Stimulated activated CD8-positive, alpha-beta memory T cell treated with anti-CD3 and anti-CD28 coated beads, Interleukin-15, amount 100 ng/mL, for 1 hour (primary cell): ENCODE data around the gene SLC25A26.
A peak's percentile ranks its signal among the peaks of the same experiment; 100 is the strongest.

Source experiments
- DNase-seq: peaks from one replicate; pipeline ENCODE4 v3.0.0-alpha.2; 2020; ENCODE audit warnings: low read depth

SLC25A26 gene

DNA sequence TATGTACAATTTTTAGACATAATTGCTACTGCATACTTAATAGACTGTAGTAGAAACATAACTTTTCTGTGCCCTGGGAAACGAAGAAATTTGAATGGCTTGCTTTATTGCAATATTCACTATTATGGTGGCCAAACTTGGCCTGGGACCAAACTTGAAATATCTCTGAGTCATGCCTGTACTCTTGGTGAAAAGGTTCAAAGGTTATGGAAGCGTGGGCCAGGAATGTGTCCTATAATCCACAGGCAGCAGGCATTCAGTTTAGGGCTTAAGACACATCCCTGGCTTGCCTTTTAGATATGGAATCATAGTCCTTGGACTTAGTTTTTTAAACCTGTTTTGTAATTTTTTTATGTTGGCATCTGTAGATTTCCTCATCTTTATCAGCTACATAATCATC, 155.8 kb downstream of the SLC25A26 start:
- DNase-seq, result no peak

DNA sequence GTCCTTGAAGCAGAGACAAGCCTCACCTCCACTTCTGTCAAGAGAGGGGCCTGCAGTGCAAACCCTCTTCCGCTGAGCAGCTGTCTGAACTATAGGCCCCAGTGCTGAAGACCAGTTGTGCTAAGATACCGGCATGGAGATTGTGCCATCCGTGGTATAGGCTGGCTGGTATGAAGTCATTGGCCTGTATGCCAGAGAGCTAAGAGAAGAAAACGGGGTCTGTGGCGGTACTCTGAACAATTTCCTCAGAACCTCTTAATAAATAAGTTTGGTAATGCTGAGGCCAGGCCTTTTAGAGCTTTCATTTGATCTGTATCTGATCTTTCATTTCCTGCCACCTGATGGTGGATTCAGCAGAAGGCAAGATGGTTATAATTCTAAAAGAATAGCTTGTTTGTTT, 157.0 kb downstream of the SLC25A26 start:
- DNase-seq, result no peak

DNA sequence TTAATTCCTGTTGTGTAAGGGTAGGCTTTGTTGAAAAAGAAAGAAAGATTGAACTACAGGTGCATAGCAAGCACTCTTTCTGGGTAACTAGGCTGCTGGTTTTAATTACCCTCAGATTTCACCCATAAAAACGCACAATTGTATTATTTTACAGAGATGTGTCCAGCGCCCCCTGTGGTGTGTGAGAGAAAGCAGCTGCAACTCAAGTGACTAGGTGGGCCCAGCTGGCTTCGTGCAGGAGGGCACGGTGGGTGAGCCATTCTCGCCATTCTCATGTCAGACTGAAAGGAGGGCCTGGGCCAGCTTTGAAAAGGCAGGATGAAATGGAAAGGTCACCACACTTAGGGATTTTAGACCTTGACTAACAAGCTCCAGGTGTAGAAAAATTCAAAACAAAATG, 157.5 kb downstream of the SLC25A26 start:
- no peak for DNase-seq

DNA sequence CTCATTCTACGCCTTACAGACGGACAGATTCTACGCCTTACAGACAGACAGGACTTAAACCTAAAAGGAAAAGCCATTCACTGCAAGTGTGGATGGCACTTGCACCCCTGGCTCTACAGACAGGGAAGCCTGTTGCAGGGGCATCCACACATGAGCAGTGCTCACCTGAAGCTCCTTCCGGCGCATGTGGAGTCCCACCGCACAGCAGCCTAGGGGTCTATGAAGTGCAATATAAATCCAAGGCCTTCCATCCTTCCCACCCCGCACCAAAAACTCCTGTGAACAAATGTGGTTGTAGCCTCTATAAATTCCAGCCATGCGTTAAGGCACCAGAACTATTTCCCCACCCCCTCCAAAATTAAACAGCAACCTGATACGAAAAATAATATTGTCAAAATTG, 158.8 kb downstream of the SLC25A26 start:
- no peak for DNase-seq

DNA sequence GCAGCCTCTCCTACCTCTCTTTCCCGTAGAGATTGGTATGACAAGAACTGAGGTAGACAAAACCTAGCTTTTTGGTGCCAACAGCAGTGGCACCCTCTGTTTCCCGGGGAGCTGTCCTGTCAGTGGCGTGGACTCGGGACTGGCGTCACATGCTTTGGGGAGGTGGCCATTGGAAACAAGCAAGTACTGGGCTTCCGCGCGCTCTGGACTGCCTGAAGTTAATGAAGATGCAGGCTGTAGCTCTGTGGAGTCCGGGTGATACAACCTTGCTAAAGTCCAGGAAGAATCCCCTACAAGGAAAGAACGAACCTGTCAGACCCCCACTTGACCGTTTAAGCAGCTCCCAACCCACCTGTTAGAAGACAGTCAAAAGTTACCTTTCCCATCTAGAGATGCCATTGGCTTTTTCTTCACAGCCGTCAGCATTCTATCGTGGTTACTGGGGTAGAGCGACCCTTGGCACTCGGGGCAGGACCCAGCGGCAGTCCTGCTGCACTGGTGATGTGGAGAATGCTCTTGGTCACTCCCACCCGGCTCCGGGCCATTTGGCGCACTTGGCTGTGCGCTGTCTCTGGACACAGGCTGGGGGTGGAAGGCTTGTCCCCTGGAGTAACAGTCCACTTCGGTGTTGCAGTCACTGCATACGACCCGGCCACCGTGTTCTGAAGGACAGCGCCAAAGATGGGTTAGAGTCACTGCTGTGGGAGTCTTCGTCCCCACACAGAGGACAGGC, 159.6 kb downstream of the SLC25A26 start:
- no peak for DNase-seq

DNA sequence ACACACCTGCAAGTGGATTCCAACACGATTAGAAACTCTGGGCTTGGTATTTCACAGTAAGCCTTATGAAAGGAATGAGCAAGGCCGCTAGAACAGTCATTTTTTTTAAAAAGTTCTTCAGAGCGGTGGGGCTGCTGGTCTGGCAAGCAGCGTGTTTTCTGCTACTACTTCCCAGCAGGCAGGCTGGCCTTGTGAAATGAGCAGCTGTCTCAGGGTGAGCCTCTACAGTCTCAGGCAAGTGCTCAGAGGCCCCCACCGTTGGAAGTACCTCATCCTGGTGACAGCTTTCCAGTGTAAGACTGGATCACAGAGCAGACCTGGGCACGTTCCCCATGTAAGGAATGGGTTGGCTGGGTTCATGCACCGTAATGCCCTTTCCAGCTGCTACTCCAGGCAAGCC, 160.8 kb downstream of the SLC25A26 start:
- no peak for DNase-seq

DNA sequence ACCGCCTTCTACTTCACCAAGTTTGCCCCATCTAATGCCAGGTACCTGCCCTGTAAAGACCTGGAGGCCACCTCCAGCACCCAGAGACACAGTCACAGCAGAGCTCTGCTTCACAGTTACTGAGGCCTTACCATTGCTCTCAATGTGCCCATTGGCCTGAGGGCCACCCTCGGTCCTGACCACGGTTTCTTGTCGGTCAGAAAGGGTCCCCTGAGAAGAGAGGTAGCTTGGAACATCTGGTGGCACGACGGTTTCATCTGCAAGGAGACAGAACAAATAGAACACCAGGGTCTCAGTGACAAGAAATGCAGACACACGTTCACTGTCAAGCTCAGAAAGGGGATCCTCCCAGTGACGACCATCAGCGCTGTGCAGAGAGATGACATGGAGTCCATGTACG, 161.3 kb downstream of the SLC25A26 start:
- no peak for DNase-seq

DNA sequence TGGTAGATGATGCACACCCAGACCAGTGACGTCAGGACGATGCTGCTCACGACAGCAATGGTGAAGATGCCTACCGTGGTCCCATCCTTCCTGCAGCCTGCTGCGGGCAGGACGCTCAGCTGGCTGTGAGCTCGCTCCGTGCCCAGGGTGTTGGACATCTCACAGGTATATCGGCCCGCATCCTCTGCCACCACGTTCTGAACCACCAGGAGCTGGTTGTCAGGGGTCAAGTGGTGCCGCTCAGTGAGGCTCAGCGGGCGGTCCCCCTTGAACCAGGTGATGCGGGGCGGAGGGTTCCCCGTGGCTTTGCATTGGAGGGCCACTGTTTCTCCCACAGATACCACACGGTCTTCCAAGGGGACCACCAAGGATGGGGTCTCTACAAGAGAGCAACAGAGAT, 162.2 kb downstream of the SLC25A26 start:
- DNase-seq, result no peak

DNA sequence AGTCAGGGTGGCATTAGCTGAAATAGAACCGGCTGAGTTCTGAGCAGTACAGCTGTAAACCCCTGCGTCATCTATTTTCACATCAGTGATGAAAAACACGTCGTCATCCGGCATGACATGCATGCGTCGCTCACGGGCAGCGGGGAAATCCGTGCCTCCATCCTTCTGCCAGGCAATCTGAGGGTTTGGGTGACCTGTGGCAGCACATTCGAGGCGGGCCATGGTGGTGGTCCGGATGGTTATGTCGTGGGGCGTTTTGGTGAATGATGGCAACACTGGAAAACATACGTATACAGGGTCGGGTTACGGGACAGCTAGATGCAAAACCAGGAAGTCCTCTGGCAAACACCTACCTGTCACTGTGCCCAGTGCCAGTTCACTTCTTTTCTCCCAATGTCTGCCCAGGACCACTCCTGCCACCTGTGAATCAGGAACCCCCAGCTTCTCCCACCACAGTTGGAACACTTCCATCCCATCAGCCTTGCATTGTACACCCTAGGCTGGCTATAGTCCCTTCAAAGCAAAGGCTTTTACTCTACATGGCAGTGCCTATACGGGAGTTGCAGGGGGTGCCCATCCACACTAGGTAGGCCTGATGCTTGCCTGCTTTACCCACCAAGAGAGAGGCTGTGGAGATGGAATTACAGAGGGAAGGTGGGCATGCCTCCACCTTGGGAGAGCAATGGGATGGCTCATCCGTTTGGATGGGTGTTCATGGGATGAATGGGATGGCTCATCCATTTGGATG, 163.4 kb downstream of the SLC25A26 start:
- no peak for DNase-seq

DNA sequence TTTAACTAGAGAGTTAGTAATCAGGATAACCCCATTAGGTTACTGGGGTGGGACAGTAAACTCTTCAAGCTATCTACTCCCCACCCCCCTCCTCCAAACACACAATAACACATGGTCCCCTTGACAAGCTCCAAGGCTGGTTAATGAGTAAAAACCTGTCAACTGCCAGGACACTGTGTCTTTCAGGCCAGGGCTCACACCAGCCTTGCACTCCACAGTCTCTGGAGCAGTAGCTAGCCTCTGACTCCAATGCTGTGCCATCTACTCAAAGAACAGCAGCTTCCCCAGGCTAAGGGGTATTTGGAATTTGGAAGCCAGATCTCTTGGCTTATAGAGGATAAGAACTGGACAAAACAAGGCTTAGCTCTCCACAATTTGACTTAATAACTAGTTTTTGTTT, 164.3 kb downstream of the SLC25A26 start:
- no peak for DNase-seq

DNA sequence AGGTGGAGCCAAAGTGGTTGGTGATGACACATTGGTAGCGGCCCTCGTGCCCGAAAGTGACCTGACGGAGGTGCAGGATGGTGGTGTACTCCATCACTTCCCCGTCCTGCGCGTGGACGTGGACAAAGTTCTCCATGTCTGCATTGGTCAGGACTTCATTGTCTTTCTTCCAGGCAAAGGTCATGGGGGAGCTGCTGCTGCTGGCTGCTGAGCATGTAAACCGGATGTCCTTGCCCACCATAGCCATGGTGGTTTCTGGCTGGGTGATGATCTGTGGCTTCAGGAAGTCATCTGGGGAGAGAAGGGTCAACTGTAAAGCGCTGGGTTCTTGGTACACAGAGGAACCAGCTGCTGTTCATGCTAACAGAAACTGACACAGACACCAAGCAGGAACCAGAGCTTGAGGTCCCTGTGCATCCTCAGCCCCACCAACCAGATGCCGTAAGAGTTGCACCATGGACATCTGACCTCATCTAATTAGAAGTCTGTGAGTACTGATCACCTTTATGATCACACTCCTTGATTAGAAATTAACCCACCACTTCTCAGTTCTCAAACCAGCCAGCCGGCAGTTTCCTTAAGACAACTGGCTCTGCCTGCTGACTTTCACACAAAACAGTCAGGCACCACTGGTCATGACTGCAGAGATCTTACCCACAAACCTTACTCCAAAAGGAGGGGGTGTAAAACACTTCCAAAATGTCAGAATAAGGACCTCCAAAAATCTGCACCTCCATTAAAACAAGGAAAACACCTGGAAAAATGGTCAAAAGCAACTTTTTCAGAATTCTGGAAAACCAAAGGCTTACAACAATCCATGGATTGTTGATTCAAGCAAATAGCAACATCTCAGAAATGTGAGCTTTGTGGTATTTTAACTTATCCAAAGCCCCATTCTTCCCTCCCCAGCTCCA, 165.5 kb downstream of the SLC25A26 start:
- DNase-seq, result no peak

DNA sequence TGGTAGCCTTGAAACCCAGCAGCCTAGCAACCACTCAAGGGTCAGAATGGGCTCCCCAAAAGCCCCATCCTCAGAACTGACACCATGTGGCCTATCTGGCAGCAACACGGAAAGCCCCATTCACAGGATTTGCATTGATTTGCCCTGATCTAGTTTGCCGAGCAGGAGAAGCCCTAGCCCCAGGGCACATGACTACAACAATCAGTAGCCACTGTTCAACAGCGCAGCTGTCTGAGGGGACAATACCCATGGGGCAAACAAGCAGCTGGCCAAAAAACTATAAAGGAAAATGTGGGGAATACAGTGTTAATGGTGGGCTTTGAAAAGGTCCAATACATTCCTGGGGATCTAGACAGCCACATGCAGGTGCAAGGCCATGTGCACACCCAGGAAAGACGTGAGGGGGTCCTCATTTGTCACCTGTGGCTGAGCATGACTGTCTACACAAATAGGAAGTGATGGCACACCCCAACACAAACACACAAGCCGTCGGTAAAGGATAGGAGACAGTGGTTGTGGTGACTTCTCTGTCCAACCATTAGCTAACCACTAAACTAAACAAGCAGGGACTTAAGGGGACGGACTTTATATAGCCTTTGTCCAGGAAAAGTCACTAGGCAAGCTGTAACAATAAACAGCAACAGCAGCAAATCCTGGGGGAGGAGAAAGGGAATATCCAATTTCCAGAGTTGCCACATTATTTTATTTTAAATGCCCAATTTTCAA, 166.3 kb downstream of the SLC25A26 start:
- DNase-seq, result no peak

DNA sequence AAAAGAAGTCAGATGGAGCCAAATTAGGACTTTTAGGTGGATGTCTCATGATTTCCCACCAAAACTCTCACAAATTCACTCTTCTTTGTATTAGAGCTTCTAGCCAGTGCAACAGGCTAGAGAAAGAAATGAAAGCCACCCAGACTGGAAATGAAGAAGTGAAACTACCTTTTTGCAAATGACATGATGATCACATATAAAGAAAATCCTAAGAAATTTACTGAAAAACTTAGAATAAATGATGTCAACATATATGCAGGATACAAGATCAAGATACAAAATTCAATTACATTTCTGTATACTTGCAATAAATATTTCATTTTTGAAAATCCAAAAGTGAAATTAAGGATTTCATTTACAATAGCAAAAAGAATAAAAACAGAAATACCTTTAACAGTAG, 169.2 kb downstream of the SLC25A26 start:
- DNase-seq, result no peak

DNA sequence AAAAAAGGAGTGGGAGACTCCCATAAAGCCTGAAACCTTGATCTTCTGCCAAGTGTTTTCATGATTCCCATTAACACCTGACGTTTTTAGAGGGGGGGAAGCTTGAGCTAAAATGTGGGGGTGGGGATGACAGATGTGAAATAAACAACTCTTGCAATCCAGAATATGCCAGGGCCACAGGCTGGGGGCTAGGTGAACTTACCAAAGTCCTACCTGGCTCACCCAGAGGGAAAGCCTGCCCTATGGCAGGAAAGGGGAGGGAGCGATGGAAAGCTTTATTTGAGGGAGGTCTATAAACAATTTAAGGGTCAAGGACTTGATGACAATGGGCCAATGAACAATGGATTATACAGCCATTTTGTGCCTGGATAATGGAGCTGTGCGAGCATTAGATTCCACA, 171.7 kb downstream of the SLC25A26 start:
- DNase-seq, result no peak

DNA sequence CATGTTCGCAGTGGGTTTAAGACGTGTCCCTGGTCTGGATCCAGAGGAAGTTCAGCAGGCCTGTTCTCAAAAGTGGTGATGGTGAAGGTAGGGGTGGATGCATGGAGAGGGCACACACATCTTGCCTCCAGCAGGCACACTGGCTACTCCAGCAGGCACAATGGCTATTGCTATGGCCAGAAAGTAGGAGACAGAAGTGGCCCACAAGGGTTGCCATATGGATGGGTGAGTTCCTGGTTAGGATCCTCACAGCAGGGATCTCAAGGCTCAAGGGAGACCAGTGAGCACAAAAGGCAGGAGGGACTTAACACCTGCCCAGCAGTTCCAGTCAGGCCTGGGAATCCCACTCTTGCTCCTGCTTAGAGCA, 172.1 kb downstream of the SLC25A26 start:
- DNase-seq, result no peak

DNA sequence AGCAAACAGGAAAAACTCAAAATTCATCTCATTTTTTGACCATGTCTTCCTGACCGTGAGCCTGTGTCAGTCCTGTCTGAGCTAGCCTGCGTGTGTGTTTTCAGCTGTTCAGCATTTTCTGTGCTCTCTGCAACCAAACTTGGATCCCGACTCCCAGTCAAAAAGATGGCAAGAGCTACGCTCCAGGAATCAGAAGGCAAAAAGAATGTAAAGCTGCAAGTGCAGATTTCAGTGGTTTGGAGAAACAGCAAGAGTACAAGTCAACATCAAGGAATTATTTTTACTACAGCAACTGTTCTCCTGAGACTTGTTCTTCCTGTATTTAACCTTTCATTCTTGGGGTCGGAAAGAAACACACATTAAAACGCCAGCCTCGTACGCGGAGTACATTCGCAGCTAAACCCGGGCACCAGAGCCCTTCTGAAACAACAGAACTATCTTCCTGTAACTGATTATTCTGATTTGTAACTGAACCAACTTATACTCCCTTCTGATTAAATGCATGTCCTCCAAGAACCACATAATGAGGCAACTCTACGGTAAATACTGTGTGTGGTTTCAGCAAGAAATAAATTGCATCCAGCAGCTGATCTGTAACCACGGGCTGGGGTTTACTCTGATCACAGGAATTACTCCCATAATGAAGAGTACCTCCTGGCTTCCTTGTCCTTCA, 172.7 kb downstream of the SLC25A26 start:
- no peak for DNase-seq

DNA sequence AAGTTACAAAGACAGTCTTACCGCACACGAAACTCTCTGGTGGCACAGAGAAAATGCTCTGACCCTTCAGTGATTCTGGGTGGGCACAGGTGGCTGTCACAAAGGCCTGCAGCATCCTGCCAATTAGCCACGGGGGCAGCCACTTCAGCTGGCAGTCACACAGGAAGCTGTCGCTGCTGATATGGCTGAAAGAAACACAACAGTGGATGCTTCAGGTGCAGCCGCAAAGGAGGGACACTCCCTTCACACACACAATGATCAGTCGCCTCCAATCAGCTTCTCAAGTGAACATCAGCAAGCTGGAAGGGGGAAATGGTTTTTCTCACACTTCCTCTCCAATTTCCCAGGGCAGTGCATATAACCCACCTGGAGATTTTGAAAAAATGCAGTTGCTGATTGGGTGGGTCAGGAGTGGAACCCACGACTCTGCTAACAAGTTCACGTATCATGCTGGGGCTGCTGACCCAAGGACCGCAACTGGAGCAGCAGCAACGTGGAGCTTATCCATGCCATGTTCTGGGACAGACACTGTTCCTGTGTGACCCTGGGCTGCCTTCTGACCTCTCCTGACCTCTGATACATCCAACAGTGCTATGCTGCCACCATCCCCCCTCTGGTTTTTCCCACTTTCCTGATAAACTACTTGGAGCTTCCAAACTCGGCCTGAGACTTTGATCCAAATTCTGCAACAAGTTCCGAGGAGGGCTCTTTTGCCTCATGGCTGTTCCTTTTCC, 173.4 kb downstream of the SLC25A26 start:
- DNase-seq, result peak; percentile 8

DNA sequence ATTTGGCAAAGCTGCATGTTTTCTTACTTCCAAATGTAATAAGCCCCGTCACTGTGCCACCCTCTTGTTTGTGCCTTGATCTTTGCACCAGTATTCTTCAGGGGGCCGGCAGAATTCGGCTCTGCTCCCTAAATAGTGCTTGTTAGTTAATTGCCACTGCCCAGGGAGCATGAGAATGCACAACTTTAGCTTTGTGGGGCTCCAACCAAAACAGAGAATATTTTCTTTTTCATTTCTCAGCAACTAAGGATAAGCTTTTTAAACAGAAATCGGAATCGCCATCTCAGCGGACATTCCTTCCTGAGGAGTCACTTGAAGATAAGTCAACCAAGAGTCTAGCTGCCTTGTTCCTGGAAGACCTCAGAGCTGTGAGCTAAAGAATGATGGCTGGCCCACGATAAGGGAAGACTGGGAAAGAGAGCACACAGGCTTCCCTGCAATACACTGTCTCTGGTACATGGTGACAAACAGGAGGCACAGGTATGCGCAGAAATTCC, 174.0 kb downstream of the SLC25A26 start:
- no peak for DNase-seq

DNA sequence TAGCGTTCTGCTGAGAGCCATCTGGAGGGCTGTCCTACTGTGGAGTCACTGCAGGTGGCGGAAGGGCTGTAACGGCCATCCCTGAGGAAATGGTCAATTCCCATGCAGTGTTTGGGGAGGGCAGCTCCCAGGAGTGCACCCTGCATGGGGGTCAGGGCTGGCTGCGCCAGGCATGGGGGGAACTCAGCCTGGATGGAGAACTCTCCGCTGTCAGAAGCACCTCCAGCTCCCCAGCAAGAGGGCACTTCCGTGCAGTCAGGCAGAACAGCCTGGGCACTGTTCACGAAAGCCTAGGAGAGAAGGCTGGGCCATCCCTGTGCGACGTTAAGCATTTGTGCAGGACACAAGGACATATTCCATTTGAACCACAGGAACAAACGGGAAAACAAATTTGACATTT, 174.8 kb downstream of the SLC25A26 start:
- DNase-seq, result no peak

DNA sequence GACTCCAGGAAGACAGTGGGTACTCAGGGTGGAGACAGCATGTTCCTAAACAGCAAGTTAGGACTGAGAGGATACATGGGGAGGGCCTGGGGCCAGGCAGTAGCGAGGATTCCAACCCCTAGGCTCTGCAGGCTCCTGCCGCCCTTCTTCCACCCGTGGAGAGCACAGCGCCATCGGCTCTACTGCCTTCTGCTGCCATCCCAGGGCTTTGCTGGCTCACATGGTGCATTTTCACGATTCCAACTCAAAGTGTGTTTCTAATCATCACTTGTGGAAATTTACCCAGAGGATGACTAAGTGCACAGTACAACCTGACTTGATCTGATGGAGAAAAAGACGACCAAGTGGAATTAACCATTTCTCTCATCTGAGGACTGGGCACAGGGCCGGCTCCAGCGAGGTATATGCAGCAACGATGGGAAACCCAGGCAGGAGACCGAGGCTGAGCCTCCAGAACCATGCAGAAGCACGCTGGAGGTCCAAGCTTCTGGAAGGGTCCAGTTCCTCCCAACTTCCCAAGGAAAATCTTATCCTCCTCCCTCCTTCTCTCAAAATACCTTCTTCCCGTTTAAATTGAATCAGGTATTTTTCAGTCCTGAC, 175.5 kb downstream of the SLC25A26 start:
- DNase-seq, result no peak
